Sigmoid colon (tissue), 4 donors: ENCODE data around the gene CD9.

ENCODE experiments used
- CTCF ChIP-seq, 4 experiments: fragments of 450-650 bp in 3 of 4; fragments of 200-600 bp in 1 of 4; IDR thresholded peaks; one replicate each; pipeline ENCODE4 v1.5.1; 2016 to 2019; ENCODE audit warnings: antibody characterized with exemption in 4 of 4, mild to moderate bottlenecking in 3 of 4, moderate library complexity in 2 of 4
- EP300 ChIP-seq, 4 donors: sonication (generic); formaldehyde crosslinking; IDR thresholded peaks; one replicate each; pipeline ENCODE4 v1.6.1; 2017; ENCODE audit warnings: antibody characterized with exemption in 4 of 4
- POLR2AphosphoS5 ChIP-seq, 4 donors: sonication (generic); formaldehyde crosslinking; IDR thresholded peaks; one replicate each; pipeline ENCODE4 v1.6.1; 2017; ENCODE audit warnings: antibody characterized with exemption in 4 of 4

GRCh38 chr12:6206327-6206726 is 6.1 kb downstream of the CD9 start:
- TF ChIP-seq CTCF (IDR thresholded peaks at IDR 0.05) (no peak), EP300 (IDR thresholded peaks at IDR 0.05) (peak in 2 of 4 donors; percentile 34 to 59), POLR2AphosphoS5 (IDR thresholded peaks at IDR 0.05) (peak in 3 of 4 donors; percentile 35 to 57 (median 54))
